A375 (cell line): ENCODE data around the gene INTS13. TPM values are rescaled to one million over a fixed set of nuclear protein-coding genes. Genes with fewer than 3 reads are reported as not detected.

ENCODE experiments used
- total RNA-seq: library from RNA; depleted of rRNA; stranded (reverse); fragments of >200 nt; shearing (Covaris generic); gene quantifications from 2 replicates; pipeline ENCODE4 v1.2.3, GENCODE V29; 2014; rRNA removed

INTS13 gene
- total RNA-seq = 45.9 and 51.8 TPM in 2 replicates

GRCh38 chr12:26937863-26938700, at the start of gene INTS13, which contains the start of gene FGFR1OP2:
Gene INTS13, minus strand, starts transcription at chr12:26937981. Its CDS starts 1,178 bp downstream, at chr12:26936803.
Gene FGFR1OP2, plus strand, starts transcription at chr12:26938470. Its CDS starts 15,689 bp downstream, at chr12:26954159.

Other genes starting within 250 kb of the INTS13 start
- gene ITPR2, start 104.8 kb downstream of the INTS13 start, total RNA-seq = 10.0 and 15.0 TPM in 2 replicates
- gene FGFR1OP2, start 489 bp upstream of the INTS13 start, total RNA-seq = 44.7 and 57.7 TPM in 2 replicates
- 75.0 and 88.7 TPM in 2 replicates for gene TM7SF3, start 76.4 kb upstream of the INTS13 start, total RNA-seq
- gene MED21, start 84.6 kb upstream of the INTS13 start, total RNA-seq = 22.8 and 29.9 TPM in 2 replicates
- gene C12orf71, start 144.6 kb upstream of the INTS13 start, total RNA-seq = not detected in 2 replicates